Measurements from ENCODE around the gene ADAM30. TPM values are rescaled to one million over a fixed set of nuclear protein-coding genes. Genes with fewer than 3 reads are reported as not detected.

ADAM30 gene
- total RNA-seq, 1 donor from 2014 or later = not detected

- H3K27ac ChIP-seq = no peak overlapping the region
- no peaks in the 10 kb centered on the region for H3K9me3 ChIP-seq
- H3K36me3 ChIP-seq = peaks cover 67% of the 10 kb centered on the region
- no peak for DNase-seq
- no peaks in the 10 kb centered on the region for H3K4me1 ChIP-seq
- TF ChIP-seq, protein P1, sequence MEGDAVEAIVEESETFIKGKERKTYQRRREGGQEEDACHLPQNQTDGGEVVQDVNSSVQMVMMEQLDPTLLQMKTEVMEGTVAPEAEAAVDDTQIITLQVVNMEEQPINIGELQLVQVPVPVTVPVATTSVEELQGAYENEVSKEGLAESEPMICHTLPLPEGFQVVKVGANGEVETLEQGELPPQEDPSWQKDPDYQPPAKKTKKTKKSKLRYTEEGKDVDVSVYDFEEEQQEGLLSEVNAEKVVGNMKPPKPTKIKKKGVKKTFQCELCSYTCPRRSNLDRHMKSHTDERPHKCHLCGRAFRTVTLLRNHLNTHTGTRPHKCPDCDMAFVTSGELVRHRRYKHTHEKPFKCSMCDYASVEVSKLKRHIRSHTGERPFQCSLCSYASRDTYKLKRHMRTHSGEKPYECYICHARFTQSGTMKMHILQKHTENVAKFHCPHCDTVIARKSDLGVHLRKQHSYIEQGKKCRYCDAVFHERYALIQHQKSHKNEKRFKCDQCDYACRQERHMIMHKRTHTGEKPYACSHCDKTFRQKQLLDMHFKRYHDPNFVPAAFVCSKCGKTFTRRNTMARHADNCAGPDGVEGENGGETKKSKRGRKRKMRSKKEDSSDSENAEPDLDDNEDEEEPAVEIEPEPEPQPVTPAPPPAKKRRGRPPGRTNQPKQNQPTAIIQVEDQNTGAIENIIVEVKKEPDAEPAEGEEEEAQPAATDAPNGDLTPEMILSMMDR (IDR thresholded peaks at IDR 0.05) = no peak
- H3K4me3 ChIP-seq = no peak overlapping the region
- intact Hi-C loops (cut with DNase I) = no loop called here
- no peak for ATAC-seq
- H3K27me3 ChIP-seq (ENCODE audit: low read depth) = no peaks in the 10 kb centered on the region
These were observed 17.8 kb upstream of the ADAM30 start for GRCh38 chr1:119914071-119914470.

DNA sequence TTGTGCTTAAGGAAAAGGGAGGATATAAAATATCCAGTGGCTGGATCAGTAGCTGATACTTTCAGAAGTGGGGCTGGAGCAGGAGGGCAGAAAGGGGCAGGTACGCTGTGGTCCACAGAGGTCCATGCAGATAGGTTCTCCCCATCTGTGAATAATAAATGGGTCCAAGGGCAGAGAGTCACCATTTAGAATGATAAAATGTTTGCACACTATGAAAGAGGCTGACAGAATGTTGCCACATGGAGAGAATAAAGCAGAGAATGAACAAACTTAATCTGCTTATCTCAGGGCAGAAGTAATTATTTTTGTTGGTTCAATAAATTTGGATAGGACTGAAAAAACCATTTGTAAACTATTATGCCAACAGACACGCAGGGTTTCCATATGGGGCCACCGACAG is 16.6 kb upstream of the ADAM30 start:
- DNase-seq (no peak), ATAC-seq (no peak)
- Histone ChIP-seq H3K27me3 (ENCODE audit: low read depth) (no peaks in the 10 kb centered on the region), H3K36me3 (peaks cover 57% of the 10 kb centered on the region), H3K27ac (no peak overlapping the region), H3K4me3 (no peak overlapping the region), H3K9me3 (no peaks in the 10 kb centered on the region), H3K4me1 (no peaks in the 10 kb centered on the region)
- TF ChIP-seq, protein P1 (IDR thresholded peaks at IDR 0.05) = no peak
- intact Hi-C loops (cut with DNase I) = no loop called here

DNA sequence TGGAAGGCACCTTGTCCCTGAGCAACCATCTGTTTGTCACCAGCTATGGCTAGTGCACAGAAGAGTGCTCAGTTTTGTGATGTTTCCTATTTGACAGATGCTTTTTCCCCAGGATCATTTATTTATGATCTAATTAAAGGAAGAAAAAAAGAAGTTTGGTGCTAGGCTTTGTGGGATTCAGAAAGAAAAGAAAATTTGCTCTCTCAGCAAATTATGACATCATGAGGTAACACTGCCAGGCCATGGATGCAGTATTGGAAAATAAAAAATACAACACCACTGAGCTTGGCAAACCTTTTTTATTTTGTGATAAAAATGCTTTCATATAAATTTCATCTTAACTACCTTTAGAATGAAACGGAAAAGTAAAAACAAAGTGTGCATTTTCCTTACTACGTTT is 15.5 kb upstream of the ADAM30 start:
- Histone ChIP-seq H3K4me1 (no peaks in the 10 kb centered on the region), H3K9me3 (no peaks in the 10 kb centered on the region), H3K36me3 (peaks cover 45% of the 10 kb centered on the region), H3K27me3 (ENCODE audit: low read depth) (no peaks in the 10 kb centered on the region), H3K27ac (no peak overlapping the region), H3K4me3 (no peak overlapping the region)
- intact Hi-C loops (cut with DNase I) = no loop called here
- ATAC-seq (no peak), DNase-seq (no peak)
- TF ChIP-seq, protein P1 (IDR thresholded peaks at IDR 0.05) = no peak

DNA sequence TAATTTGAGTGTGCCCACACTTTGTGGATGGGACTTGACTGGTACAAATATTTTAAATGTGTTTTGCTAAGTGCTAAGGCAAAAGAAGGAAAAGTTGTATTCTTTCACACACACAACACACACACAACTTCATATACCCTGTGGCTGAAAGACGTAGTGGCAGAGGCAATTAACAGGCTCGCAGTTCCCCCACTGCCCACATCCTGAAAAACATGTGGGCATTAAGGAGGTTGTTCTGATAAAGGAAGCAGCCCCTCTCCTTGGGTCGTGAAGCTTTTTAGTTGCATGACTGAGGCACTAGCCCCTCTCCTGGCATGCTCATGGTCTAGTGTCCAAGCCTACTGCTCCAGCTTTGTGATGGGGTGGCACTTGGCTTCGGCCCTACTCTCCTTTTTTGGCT is 14.3 kb upstream of the ADAM30 start:
- intact Hi-C loops (cut with DNase I) = no loop called here
- ATAC-seq = no peak
- no peak overlapping the region for H3K4me3 ChIP-seq
- H3K36me3 ChIP-seq = peaks cover 33% of the 10 kb centered on the region
- TF ChIP-seq, protein P1 (IDR thresholded peaks at IDR 0.05) = no peak
- H3K9me3 ChIP-seq = no peaks in the 10 kb centered on the region
- no peaks in the 10 kb centered on the region for H3K27me3 ChIP-seq (ENCODE audit: low read depth)
- H3K4me1 ChIP-seq = no peaks in the 10 kb centered on the region
- no peak for DNase-seq
- H3K27ac ChIP-seq = no peak overlapping the region

GRCh38 chr1:119909890-119910596 is 13.7 kb upstream of the ADAM30 start:
- DNase-seq (no peak), ATAC-seq (peak in 1 of 2 donors; percentile 19)
- Histone ChIP-seq H3K27me3 (ENCODE audit: low read depth) (no peaks in the 10 kb centered on the region), H3K4me3 (no peak overlapping the region), H3K4me1 (no peaks in the 10 kb centered on the region), H3K9me3 (peaks cover 3% of the 10 kb centered on the region), H3K36me3 (peaks cover 28% of the 10 kb centered on the region), H3K27ac (no peak overlapping the region)
- TF ChIP-seq, protein P1 (IDR thresholded peaks at IDR 0.05) = no peak
- intact Hi-C loops (cut with DNase I) = no loop called here
